ENCODE measurements around the gene RHBDF2.

Gene RHBDF2

GRCh38 chr17:76496464-76496863, 4.8 kb downstream of the RHBDF2 start:
- no peak overlapping the region for H4K8ac ChIP-seq (ENCODE audit: low read depth, low read length)
- WGBS, 2 donors (ENCODE audit: extremely low coverage in 2 of 2, insufficient read length in 2 of 2, insufficient replicate concordance in 1 of 2), result no CpG with 5 or more reads among the region's 6 CpGs
- H3K27ac ChIP-seq (replicated peaks; ENCODE audit: low read length), result no peak overlapping the region
- H3K9ac ChIP-seq (ENCODE audit: low read depth, low read length, poor library complexity), result no peak overlapping the region
- H2BK12ac ChIP-seq (ENCODE audit: low read length), result no peak overlapping the region
- H2AFZ ChIP-seq (ENCODE audit: low read length), result no peak overlapping the region
- H3K4me3 ChIP-seq (ENCODE audit: low read length in 2 of 2), result no peak overlapping the region
- no peaks in the 10 kb centered on the region for H3K9me3 ChIP-seq (replicated peaks in 1 of 2; ENCODE audit: control insufficient read depth in 2 of 2, insufficient read depth in 1 of 2, low read depth in 1 of 2, low read length in 2 of 2)
- no peak overlapping the region for H3K18ac ChIP-seq (ENCODE audit: low read length)
- H3K14ac ChIP-seq (ENCODE audit: low read length), result no peak overlapping the region
- no peak overlapping the region for H2BK5ac ChIP-seq (ENCODE audit: low read length)
- peaks cover 5 to 86% (median 14%) of the 10 kb centered on the region in 3 experiments for H3K27me3 ChIP-seq (ENCODE audit: control insufficient read depth in 3 of 3, insufficient read depth in 3 of 3, low read depth in 1 of 3, low read length in 3 of 3)
- H3K79me1 ChIP-seq (ENCODE audit: low read depth, low read length), result no peaks in the 10 kb centered on the region
- H4K91ac ChIP-seq (ENCODE audit: low read depth, low read length, poor library complexity), result no peak overlapping the region
- no peak overlapping the region for H2BK15ac ChIP-seq (ENCODE audit: low read length)
- no peak overlapping the region for H2BK120ac ChIP-seq (ENCODE audit: low read depth, low read length)
- no peak overlapping the region for H3K4me2 ChIP-seq (ENCODE audit: insufficient read depth, low read length, poor library complexity, severe bottlenecking)
- no peak for DNase-seq (ENCODE audit: low spot score)
- H3K4me1 ChIP-seq (ENCODE audit: control insufficient read depth in 2 of 2, insufficient read depth in 1 of 2, low read depth in 1 of 2, low read length in 2 of 2), result peaks cover 10 to 35% of the 10 kb centered on the region in 2 donors
- H2AK5ac ChIP-seq (ENCODE audit: low read depth, low read length), result no peak overlapping the region
- no peak overlapping the region for H3K4ac ChIP-seq (ENCODE audit: low read length)
- peak overlapping the region; percentile 40 for H3K23ac ChIP-seq (ENCODE audit: low read depth, low read length, poor library complexity)
- no peaks in the 10 kb centered on the region for H3K36me3 ChIP-seq (replicated peaks in 1 of 2; ENCODE audit: control insufficient read depth in 2 of 2, insufficient read depth in 2 of 2, low read length in 2 of 2)

GRCh38 chr17:76495663-76496400, 5.4 kb downstream of the RHBDF2 start:
- Histone ChIP-seq H4K91ac (ENCODE audit: low read depth, low read length, poor library complexity) (no peak overlapping the region), H3K23ac (ENCODE audit: low read depth, low read length, poor library complexity) (no peak overlapping the region), H4K8ac (ENCODE audit: low read depth, low read length) (no peak overlapping the region), H2BK12ac (ENCODE audit: low read length) (no peak overlapping the region), H2BK120ac (ENCODE audit: low read depth, low read length) (no peak overlapping the region), H3K4me3 (ENCODE audit: low read length in 2 of 2) (no peak overlapping the region), H3K9me3 (replicated peaks in 1 of 2; ENCODE audit: control insufficient read depth in 2 of 2, insufficient read depth in 1 of 2, low read depth in 1 of 2, low read length in 2 of 2) (no peaks in the 10 kb centered on the region), H3K14ac (ENCODE audit: low read length) (no peak overlapping the region), H3K4me1 (ENCODE audit: control insufficient read depth in 2 of 2, insufficient read depth in 1 of 2, low read depth in 1 of 2, low read length in 2 of 2) (peaks cover 10 to 32% of the 10 kb centered on the region in 2 donors), H2BK15ac (ENCODE audit: low read length) (peak overlapping the region; percentile 56), H3K18ac (ENCODE audit: low read length) (peak overlapping the region; percentile 3), H2AFZ (ENCODE audit: low read length) (no peak overlapping the region), H3K4ac (ENCODE audit: low read length) (no peak overlapping the region), H3K79me1 (ENCODE audit: low read depth, low read length) (no peaks in the 10 kb centered on the region), H2BK5ac (ENCODE audit: low read length) (no peak overlapping the region), H2AK5ac (ENCODE audit: low read depth, low read length) (no peak overlapping the region), H3K27ac (replicated peaks; ENCODE audit: low read length) (no peak overlapping the region), H3K36me3 (replicated peaks in 1 of 2; ENCODE audit: control insufficient read depth in 2 of 2, insufficient read depth in 2 of 2, low read length in 2 of 2) (no peaks in the 10 kb centered on the region), H3K4me2 (ENCODE audit: insufficient read depth, low read length, poor library complexity, severe bottlenecking) (no peak overlapping the region), H3K9ac (ENCODE audit: low read depth, low read length, poor library complexity) (no peak overlapping the region), H3K27me3 (ENCODE audit: control insufficient read depth in 3 of 3, insufficient read depth in 3 of 3, low read depth in 1 of 3, low read length in 3 of 3) (peaks cover 3 to 80% (median 12%) of the 10 kb centered on the region in 3 experiments)
- WGBS, 2 donors (ENCODE audit: extremely low coverage in 2 of 2, insufficient read length in 2 of 2, insufficient replicate concordance in 1 of 2), result no CpG with 5 or more reads among the region's 16 CpGs
- no peak for DNase-seq (ENCODE audit: low spot score)

- H2BK12ac ChIP-seq (ENCODE audit: low read length), result peak overlapping the region; percentile 41
- no peak overlapping the region for H3K4me2 ChIP-seq (ENCODE audit: insufficient read depth, low read length, poor library complexity, severe bottlenecking)
- H4K91ac ChIP-seq (ENCODE audit: low read depth, low read length, poor library complexity), result peak overlapping the region; percentile 72
- H3K18ac ChIP-seq (ENCODE audit: low read length), result peak overlapping the region; percentile 57
- H3K27ac ChIP-seq (replicated peaks; ENCODE audit: low read length), result no peak overlapping the region
- WGBS, 2 donors (ENCODE audit: extremely low coverage in 2 of 2, insufficient read length in 2 of 2, insufficient replicate concordance in 1 of 2), result no CpG with 5 or more reads among the region's 21 CpGs
- H3K23ac ChIP-seq (ENCODE audit: low read depth, low read length, poor library complexity), result no peak overlapping the region
- peak overlapping the region; percentile 15 for H2AK5ac ChIP-seq (ENCODE audit: low read depth, low read length)
- no peak overlapping the region for H2BK120ac ChIP-seq (ENCODE audit: low read depth, low read length)
- DNase-seq (ENCODE audit: low spot score), result no peak
- no peaks in the 10 kb centered on the region for H3K36me3 ChIP-seq (replicated peaks in 1 of 2; ENCODE audit: control insufficient read depth in 2 of 2, insufficient read depth in 2 of 2, low read length in 2 of 2)
- H4K8ac ChIP-seq (ENCODE audit: low read depth, low read length), result no peak overlapping the region
- H3K79me1 ChIP-seq (ENCODE audit: low read depth, low read length), result no peaks in the 10 kb centered on the region
- no peak overlapping the region for H3K4ac ChIP-seq (ENCODE audit: low read length)
- H3K4me3 ChIP-seq (ENCODE audit: low read length in 2 of 2), result no peak overlapping the region
- peak overlapping the region; percentile 67 for H2AFZ ChIP-seq (ENCODE audit: low read length)
- H3K14ac ChIP-seq (ENCODE audit: low read length), result peak overlapping the region; percentile 8
- peak overlapping the region; percentile 30 for H2BK15ac ChIP-seq (ENCODE audit: low read length)
- no peak overlapping the region for H2BK5ac ChIP-seq (ENCODE audit: low read length)
- no peaks in the 10 kb centered on the region for H3K9me3 ChIP-seq (replicated peaks in 1 of 2; ENCODE audit: control insufficient read depth in 2 of 2, insufficient read depth in 1 of 2, low read depth in 1 of 2, low read length in 2 of 2)
- peaks cover 8 to 26% of the 10 kb centered on the region in 2 donors for H3K4me1 ChIP-seq (ENCODE audit: control insufficient read depth in 2 of 2, insufficient read depth in 1 of 2, low read depth in 1 of 2, low read length in 2 of 2)
- H3K27me3 ChIP-seq (ENCODE audit: control insufficient read depth in 3 of 3, insufficient read depth in 3 of 3, low read depth in 1 of 3, low read length in 3 of 3), result peaks cover 0 to 60% (median 0%) of the 10 kb centered on the region in 3 experiments
- H3K9ac ChIP-seq (ENCODE audit: low read depth, low read length, poor library complexity), result peak overlapping the region; percentile 44
Observed at GRCh38 chr17:76493505-76494167, 7.6 kb downstream of the RHBDF2 start.

- Histone ChIP-seq H2AK5ac (ENCODE audit: low read depth, low read length) (peak overlapping the region; percentile 15), H3K4me3 (ENCODE audit: low read length in 2 of 2) (no peak overlapping the region), H3K23ac (ENCODE audit: low read depth, low read length, poor library complexity) (no peak overlapping the region), H2BK120ac (ENCODE audit: low read depth, low read length) (no peak overlapping the region), H3K18ac (ENCODE audit: low read length) (peak overlapping the region; percentile 80), H4K8ac (ENCODE audit: low read depth, low read length) (peak overlapping the region; percentile 43), H3K4me2 (ENCODE audit: insufficient read depth, low read length, poor library complexity, severe bottlenecking) (no peak overlapping the region), H3K9me3 (replicated peaks in 1 of 2; ENCODE audit: control insufficient read depth in 2 of 2, insufficient read depth in 1 of 2, low read depth in 1 of 2, low read length in 2 of 2) (no peaks in the 10 kb centered on the region), H2BK12ac (ENCODE audit: low read length) (no peak overlapping the region), H3K36me3 (replicated peaks in 1 of 2; ENCODE audit: control insufficient read depth in 2 of 2, insufficient read depth in 2 of 2, low read length in 2 of 2) (no peaks in the 10 kb centered on the region), H3K79me1 (ENCODE audit: low read depth, low read length) (no peaks in the 10 kb centered on the region), H3K27me3 (ENCODE audit: control insufficient read depth in 3 of 3, insufficient read depth in 3 of 3, low read depth in 1 of 3, low read length in 3 of 3) (peaks cover 0 to 54% (median 0%) of the 10 kb centered on the region in 3 experiments), H3K14ac (ENCODE audit: low read length) (peak overlapping the region; percentile 6), H2BK15ac (ENCODE audit: low read length) (peak overlapping the region; percentile 30), H3K27ac (replicated peaks; ENCODE audit: low read length) (no peak overlapping the region), H3K4me1 (ENCODE audit: control insufficient read depth in 2 of 2, insufficient read depth in 1 of 2, low read depth in 1 of 2, low read length in 2 of 2) (peaks cover 4 to 21% of the 10 kb centered on the region in 2 donors), H4K91ac (ENCODE audit: low read depth, low read length, poor library complexity) (no peak overlapping the region), H2BK5ac (ENCODE audit: low read length) (peak overlapping the region; percentile 75), H2AFZ (ENCODE audit: low read length) (peak overlapping the region; percentile 67), H3K4ac (ENCODE audit: low read length) (no peak overlapping the region), H3K9ac (ENCODE audit: low read depth, low read length, poor library complexity) (peak overlapping the region; percentile 44)
- DNase-seq (ENCODE audit: low spot score), result no peak
- no CpG with 5 or more reads among the region's 15 CpGs for WGBS, 2 donors (ENCODE audit: extremely low coverage in 2 of 2, insufficient read length in 2 of 2, insufficient replicate concordance in 1 of 2)
Observed at GRCh38 chr17:76492989-76493501, 8.2 kb downstream of the RHBDF2 start.
